Panc1 (cell line): ENCODE results near the gene TBXA2R. TPM values are rescaled to one million over a fixed set of nuclear protein-coding genes. Genes with fewer than 3 reads are reported as not detected.
A peak's percentile ranks its signal among the peaks of the same experiment; 100 is the strongest.

Source experiments
- ATAC-seq: fragments of 200-7000 bp; cut with Tn5 transposase; 2 replicates; pipeline ENCODE4 v1.9.1; 2020; ENCODE audit warnings: mild to moderate bottlenecking, moderate library complexity
- BruUV-seq: library from RNA; stranded (reverse); fragments of 400-500 nt; replicated peaks from 2 replicates; lab custom pipeline; 2021; lab: Mats Ljungman, UMichigan
- CTCF ChIA-PET: fragments of 300-600 bp; sonication (Branson Sonifier 250); formaldehyde crosslinking; loops from one replicate; lab custom pipeline; 2022; ENCODE audit warnings: antibody characterized with exemption; lab: Charles Lee
- POLR2A ChIA-PET: fragments of 300-600 bp; sonication (Branson Sonifier 250); formaldehyde crosslinking; loops from one replicate; lab custom pipeline; 2022; ENCODE audit warnings: antibody characterized with exemption; lab: Charles Lee
- DNase-seq: peaks from one replicate; pipeline ENCODE4 v3.0.0-alpha.2; 2010; ENCODE audit warnings: low read depth, low spot score
- H3K27ac ChIP-seq: 2 replicates; pipeline ENCODE4 v1.5.1; 2011; ENCODE audit warnings: mild to moderate bottlenecking, low read length, inconsistent platforms
- H3K27me3 ChIP-seq: fragments of 200-500 bp; sonication (Bioruptor generic); 2 replicates; pipeline ENCODE4 v1.6.0; 2014; ENCODE audit warnings: low read length, inconsistent platforms; ENCODE audit not compliant: control insufficient read depth, insufficient read depth
- H3K36me3 ChIP-seq: fragments of 200-500 bp; sonication (Bioruptor generic); 2 replicates; pipeline ENCODE4 v1.5.1; 2014; ENCODE audit warnings: inconsistent platforms, mild to moderate bottlenecking, low read length, moderate library complexity; ENCODE audit not compliant: control insufficient read depth, insufficient read depth
- H3K4me1 ChIP-seq: 2 replicates; pipeline ENCODE4 v1.5.1; 2011; ENCODE audit warnings: inconsistent platforms, mild to moderate bottlenecking, low read length, moderate library complexity; ENCODE audit not compliant: control insufficient read depth, insufficient read depth
- H3K4me3 ChIP-seq, 2 experiments: 2 replicates each; pipeline ENCODE4 v1.5.1; 2011 to 2012; ENCODE audit warnings: low read depth in 2 of 2, low read length in 2 of 2, mild to moderate bottlenecking in 2 of 2, inconsistent platforms in 1 of 2, moderate library complexity in 1 of 2
- H3K9me3 ChIP-seq: fragments of 200-500 bp; sonication (Bioruptor generic); 2 replicates; pipeline ENCODE4 v1.5.1; 2014; ENCODE audit warnings: low read depth, mild to moderate bottlenecking, inconsistent platforms, low read length, moderate library complexity; ENCODE audit not compliant: control insufficient read depth, insufficient read depth
- POLR2AphosphoS5 ChIP-seq: IDR thresholded peaks from 2 replicates; pipeline ENCODE4 v1.6.1; 2012; ENCODE audit warnings: mild to moderate bottlenecking, low read depth, low read length, moderate library complexity
- SIN3A ChIP-seq: IDR thresholded peaks from 2 replicates; pipeline ENCODE4 v1.6.1; 2012; ENCODE audit warnings: low read depth, mild to moderate bottlenecking, low read length, moderate library complexity, borderline replicate concordance; ENCODE audit not compliant: insufficient read depth
- TCF7L2 ChIP-seq: IDR thresholded peaks from 2 replicates; pipeline ENCODE4 v1.6.1; 2011; ENCODE audit warnings: mild to moderate bottlenecking, low read depth, low read length, inconsistent platforms
- in situ Hi-C: cut with HindIII; loops from 2 replicates; pipeline ENCODE4 v1.10.0; 2016; ENCODE audit warnings: low sequenced_read_pairs, low pct_unique_long_range_greater_than_20kb
- intact Hi-C: fragments of 100-400 bp; cut with micrococcal nuclease; formaldehyde crosslinking; loops from one replicate; pipeline ENCODE4 v1.10.0; 2022; ENCODE audit not compliant: unreplicated experiment
- total RNA-seq: library from RNA; stranded (reverse); gene quantifications from one replicate; pipeline ENCODE4 v1.2.1, GENCODE V29; 2021; ENCODE audit not compliant: unreplicated experiment
- TF ChIP-seq, protein P1 (sequence below), 2 experiments: IDR thresholded peaks; 2 replicates each; pipeline ENCODE4 v1.6.1; 2011 to 2012; ENCODE audit warnings: low read depth in 2 of 2, control low read depth in 1 of 2, low read length in 1 of 2, mild to moderate bottlenecking in 1 of 2, moderate library complexity in 1 of 2; ENCODE audit not compliant: insufficient read depth in 1 of 2
- TF ChIP-seq, protein P2 (sequence below): fragments of 450-650 bp; IDR thresholded peaks from 2 replicates; pipeline ENCODE4 v1.5.1; 2017; ENCODE audit warnings: mild to moderate bottlenecking

Gene TBXA2R
- total RNA-seq, 1 experiment from 2014 or later: 5.2 TPM

GRCh38 chr19:3573162-3573857, 33.4 kb downstream of the TBXA2R start:
- ATAC-seq: peak; percentile 37
- in situ Hi-C loops: no loop called here
- CTCF ChIA-PET: no interaction called here

DNA sequence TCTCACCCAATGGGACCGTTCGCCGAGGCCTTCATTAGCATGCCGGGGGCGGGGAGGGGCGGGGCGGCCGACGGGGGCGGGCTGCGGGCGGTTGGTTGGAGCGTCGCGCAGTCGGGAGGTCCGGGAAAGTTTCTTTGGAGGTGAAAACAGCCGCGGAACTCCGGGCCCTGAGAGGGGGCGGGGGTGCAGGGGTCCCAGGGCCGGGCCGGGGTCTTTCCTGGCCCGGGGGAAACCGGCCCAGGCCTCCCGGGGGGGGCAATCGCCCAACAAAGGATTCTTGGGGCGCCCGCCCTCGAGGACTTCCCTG, 33.9 kb downstream of the TBXA2R start, which contains the start of gene HMG20B:
TSS of gene HMG20B (plus strand) at position 90 of the 307 bp plus-strand sequence. CDS start 366 bp downstream, outside the sequence.
- in situ Hi-C loops: no loop called here
- no TSS peak for BruUV-seq
- intact Hi-C loops: no loop called here

More at GRCh38 chr19:3573162-3573857, 33.4 kb downstream of the TBXA2R start:
- Histone ChIP-seq H3K27ac (peak overlapping the region; percentile 76), H3K4me3 (peak overlapping the region; percentile 74 to 82), H3K27me3 (no peaks in the 10 kb centered on the region), H3K36me3 (peaks cover 4% of the 10 kb centered on the region; the same call in 1 of the 2 replicates), H3K4me1 (peaks cover 4% of the 10 kb centered on the region; the same call in 1 of the 2 replicates), H3K9me3 (no peaks in the 10 kb centered on the region)
- intact Hi-C loops: no loop called here
- DNase-seq: no peak
- no TSS peak for BruUV-seq
- POLR2A ChIA-PET: no interaction called here
- TF ChIP-seq, protein P1, sequence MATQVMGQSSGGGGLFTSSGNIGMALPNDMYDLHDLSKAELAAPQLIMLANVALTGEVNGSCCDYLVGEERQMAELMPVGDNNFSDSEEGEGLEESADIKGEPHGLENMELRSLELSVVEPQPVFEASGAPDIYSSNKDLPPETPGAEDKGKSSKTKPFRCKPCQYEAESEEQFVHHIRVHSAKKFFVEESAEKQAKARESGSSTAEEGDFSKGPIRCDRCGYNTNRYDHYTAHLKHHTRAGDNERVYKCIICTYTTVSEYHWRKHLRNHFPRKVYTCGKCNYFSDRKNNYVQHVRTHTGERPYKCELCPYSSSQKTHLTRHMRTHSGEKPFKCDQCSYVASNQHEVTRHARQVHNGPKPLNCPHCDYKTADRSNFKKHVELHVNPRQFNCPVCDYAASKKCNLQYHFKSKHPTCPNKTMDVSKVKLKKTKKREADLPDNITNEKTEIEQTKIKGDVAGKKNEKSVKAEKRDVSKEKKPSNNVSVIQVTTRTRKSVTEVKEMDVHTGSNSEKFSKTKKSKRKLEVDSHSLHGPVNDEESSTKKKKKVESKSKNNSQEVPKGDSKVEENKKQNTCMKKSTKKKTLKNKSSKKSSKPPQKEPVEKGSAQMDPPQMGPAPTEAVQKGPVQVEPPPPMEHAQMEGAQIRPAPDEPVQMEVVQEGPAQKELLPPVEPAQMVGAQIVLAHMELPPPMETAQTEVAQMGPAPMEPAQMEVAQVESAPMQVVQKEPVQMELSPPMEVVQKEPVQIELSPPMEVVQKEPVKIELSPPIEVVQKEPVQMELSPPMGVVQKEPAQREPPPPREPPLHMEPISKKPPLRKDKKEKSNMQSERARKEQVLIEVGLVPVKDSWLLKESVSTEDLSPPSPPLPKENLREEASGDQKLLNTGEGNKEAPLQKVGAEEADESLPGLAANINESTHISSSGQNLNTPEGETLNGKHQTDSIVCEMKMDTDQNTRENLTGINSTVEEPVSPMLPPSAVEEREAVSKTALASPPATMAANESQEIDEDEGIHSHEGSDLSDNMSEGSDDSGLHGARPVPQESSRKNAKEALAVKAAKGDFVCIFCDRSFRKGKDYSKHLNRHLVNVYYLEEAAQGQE (IDR thresholded peaks at IDR 0.05; ENCODE audit: insufficient read depth in 1 of 2, low read depth in 2 of 2, low read length in 1 of 2): no peak
- TF ChIP-seq SIN3A: 0 out of 2 replicates have a peak, but pooled peaks have one; percentile 39
- TF ChIP-seq, protein P2, sequence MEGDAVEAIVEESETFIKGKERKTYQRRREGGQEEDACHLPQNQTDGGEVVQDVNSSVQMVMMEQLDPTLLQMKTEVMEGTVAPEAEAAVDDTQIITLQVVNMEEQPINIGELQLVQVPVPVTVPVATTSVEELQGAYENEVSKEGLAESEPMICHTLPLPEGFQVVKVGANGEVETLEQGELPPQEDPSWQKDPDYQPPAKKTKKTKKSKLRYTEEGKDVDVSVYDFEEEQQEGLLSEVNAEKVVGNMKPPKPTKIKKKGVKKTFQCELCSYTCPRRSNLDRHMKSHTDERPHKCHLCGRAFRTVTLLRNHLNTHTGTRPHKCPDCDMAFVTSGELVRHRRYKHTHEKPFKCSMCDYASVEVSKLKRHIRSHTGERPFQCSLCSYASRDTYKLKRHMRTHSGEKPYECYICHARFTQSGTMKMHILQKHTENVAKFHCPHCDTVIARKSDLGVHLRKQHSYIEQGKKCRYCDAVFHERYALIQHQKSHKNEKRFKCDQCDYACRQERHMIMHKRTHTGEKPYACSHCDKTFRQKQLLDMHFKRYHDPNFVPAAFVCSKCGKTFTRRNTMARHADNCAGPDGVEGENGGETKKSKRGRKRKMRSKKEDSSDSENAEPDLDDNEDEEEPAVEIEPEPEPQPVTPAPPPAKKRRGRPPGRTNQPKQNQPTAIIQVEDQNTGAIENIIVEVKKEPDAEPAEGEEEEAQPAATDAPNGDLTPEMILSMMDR: no peak
- no peak for TF ChIP-seq TCF7L2
- TF ChIP-seq POLR2AphosphoS5: no peak

More for the DNA sequence above, 33.9 kb downstream of the TBXA2R start, which contains the start of gene HMG20B:
- ChIA-PET CTCF (no interaction called here), POLR2A (no interaction called here)
- Histone ChIP-seq H3K4me1 (peaks cover 4% of the 10 kb centered on the region; the same call in 1 of the 2 replicates), H3K9me3 (no peaks in the 10 kb centered on the region), H3K27me3 (no peaks in the 10 kb centered on the region), H3K27ac (peak within 1 kb of the TSS; percentile 78), H3K4me3 (peak within 1 kb of the TSS; percentile 74 to 82), H3K36me3 (peaks cover 4% of the 10 kb centered on the region; the same call in 1 of the 2 replicates)
- TF ChIP-seq TCF7L2 (no peak), SIN3A (no peak), POLR2AphosphoS5 (no peak; the same call in 1 of the 2 replicates)
- TF ChIP-seq, protein P1 (IDR thresholded peaks at IDR 0.05; ENCODE audit: insufficient read depth in 1 of 2, low read depth in 2 of 2, low read length in 1 of 2): no peak
- TF ChIP-seq, protein P2: no peak
- ATAC-seq (no peak), DNase-seq (no peak)
